Cardiac septum (tissue), 1 donor: ENCODE measurements around the gene KIF17. TPM values are rescaled to one million over a fixed set of nuclear protein-coding genes. Genes with fewer than 3 reads are reported as not detected.

Experiments
- DNase-seq: peaks from one replicate; pipeline ENCODE4 v3.0.0-alpha.2; 2020; ENCODE audit warnings: low spot score
- intact Hi-C: fragments of 100-400 bp; cut with DNase I; formaldehyde crosslinking; loops from one replicate; pipeline ENCODE4 v1.14.0; 2022
- total RNA-seq: library from RNA; stranded (reverse); fragmentation: NEBNext Ultra II Directional; extraction: Animal tissue kit (Norgen Biotek cat#: 25700); gene quantifications from one replicate; pipeline ENCODE4 v1.2.1, GENCODE V29; 2021
- donor health status: DM: no; HTN: no; CAD: no.

The KIF17 gene
- total RNA-seq, 1 donor from 2014 or later = 1.5 TPM

GRCh38 chr1:20636785-20637347 is 80.9 kb downstream of the KIF17 start:
- intact Hi-C loops = no loop called here
- DNase-seq = no peak

- intact Hi-C loops = no loop called here
- no peak for DNase-seq
Observed at GRCh38 chr1:20634594-20635084, 83.2 kb downstream of the KIF17 start.

GRCh38 chr1:20634065-20634593 is 83.7 kb downstream of the KIF17 start:
- intact Hi-C loops = no loop called here

GRCh38 chr1:20633190-20634064 is 84.4 kb downstream of the KIF17 start, which contains the start of gene PINK1:
Gene PINK1 (plus strand): TSS chr1:20633458. CDS start chr1:20633549, 91 bp downstream.
- intact Hi-C loops = loop anchor here (2.0 kb wide), 2 partner anchors 59 to 111 kb away; no protein-coding TSS in a partner anchor
- DNase-seq = peak; percentile 94

More at GRCh38 chr1:20634065-20634593, 83.7 kb downstream of the KIF17 start:
- no peak for DNase-seq

- no peak for DNase-seq
- intact Hi-C loops = loop anchor here (2.0 kb wide), 2 partner anchors 58 to 110 kb away; no protein-coding TSS in a partner anchor
Observed at GRCh38 chr1:20632386-20632785, 85.4 kb downstream of the KIF17 start.

- no peak for DNase-seq
- intact Hi-C loops = no loop called here
Observed at GRCh38 chr1:20630729-20631128, 87.1 kb downstream of the KIF17 start.

- no peak for DNase-seq
- intact Hi-C loops = no loop called here
Observed at GRCh38 chr1:20626524-20626923, 91.3 kb downstream of the KIF17 start.

GRCh38 chr1:20626098-20626427 is 91.7 kb downstream of the KIF17 start:
- intact Hi-C loops = no loop called here
- DNase-seq = no peak

- intact Hi-C loops = no loop called here
- no peak for DNase-seq
Observed at GRCh38 chr1:20625176-20626097, 92.4 kb downstream of the KIF17 start.

GRCh38 chr1:20624709-20625108 is 93.1 kb downstream of the KIF17 start:
- intact Hi-C loops = no loop called here
- no peak for DNase-seq

GRCh38 chr1:20621012-20621411 is 96.8 kb downstream of the KIF17 start:
- intact Hi-C loops = no loop called here

GRCh38 chr1:20619999-20620398 is 97.8 kb downstream of the KIF17 start:
- DNase-seq = no peak
- intact Hi-C loops = no loop called here

More at GRCh38 chr1:20621012-20621411, 96.8 kb downstream of the KIF17 start:
- no peak for DNase-seq

- no peak for DNase-seq
- intact Hi-C loops = no loop called here
Observed at GRCh38 chr1:20618550-20618949, 99.3 kb downstream of the KIF17 start.

GRCh38 chr1:20616847-20617487 is 100.8 kb downstream of the KIF17 start:
- intact Hi-C loops = no loop called here

GRCh38 chr1:20615946-20616846 is 101.6 kb downstream of the KIF17 start:
- intact Hi-C loops = no loop called here
- DNase-seq = no peak

More at GRCh38 chr1:20616847-20617487, 100.8 kb downstream of the KIF17 start:
- DNase-seq = no peak

GRCh38 chr1:20614131-20614579 is 103.7 kb downstream of the KIF17 start:
- no peak for DNase-seq

More at GRCh38 chr1:20614131-20614579, 103.7 kb downstream of the KIF17 start:
- intact Hi-C loops = no loop called here
